GM08714 (cell line): ENCODE results near the gene APOA1.

ENCODE experiments used
- H3K4me3 ChIP-seq: fragments of 200-500 bp; sonication (Bioruptor generic); 2 replicates; pipeline ENCODE4 v1.5.1; 2014; ENCODE audit warnings: mild to moderate bottlenecking, low read length, inconsistent platforms
- ZNF274 ChIP-seq: IDR thresholded peaks from 2 replicates; pipeline ENCODE4 v1.6.1; 2012; ENCODE audit warnings: mild to moderate bottlenecking, low read depth, low read length

The APOA1 gene

GRCh38 chr11:116865696-116866095, 28.3 kb upstream of the APOA1 start:
- H3K4me3 ChIP-seq, result no peak overlapping the region
- TF ChIP-seq ZNF274, result no peak

- no peak for TF ChIP-seq ZNF274
- H3K4me3 ChIP-seq, result no peak overlapping the region
Observed at GRCh38 chr11:116864531-116864930, 27.1 kb upstream of the APOA1 start.

GRCh38 chr11:116862951-116863350, 25.5 kb upstream of the APOA1 start:
- no peak overlapping the region for H3K4me3 ChIP-seq
- TF ChIP-seq ZNF274, result no peak

GRCh38 chr11:116862185-116862584, 24.8 kb upstream of the APOA1 start:
- no peak overlapping the region for H3K4me3 ChIP-seq
- no peak for TF ChIP-seq ZNF274

- TF ChIP-seq ZNF274, result no peak
- H3K4me3 ChIP-seq, result no peak overlapping the region
Observed at GRCh38 chr11:116861539-116861938, 24.1 kb upstream of the APOA1 start.

GRCh38 chr11:116860303-116860702, 22.9 kb upstream of the APOA1 start:
- H3K4me3 ChIP-seq, result no peak overlapping the region
- no peak for TF ChIP-seq ZNF274

- H3K4me3 ChIP-seq, result no peak overlapping the region
- no peak for TF ChIP-seq ZNF274
Observed at GRCh38 chr11:116859175-116859574, 21.8 kb upstream of the APOA1 start.

- no peak overlapping the region for H3K4me3 ChIP-seq
- TF ChIP-seq ZNF274, result no peak
Observed at GRCh38 chr11:116857936-116858335, 20.5 kb upstream of the APOA1 start.

- no peak overlapping the region for H3K4me3 ChIP-seq
- no peak for TF ChIP-seq ZNF274
Observed at GRCh38 chr11:116857316-116857715, 19.9 kb upstream of the APOA1 start.

GRCh38 chr11:116856423-116856822, 19.0 kb upstream of the APOA1 start:
- TF ChIP-seq ZNF274, result no peak
- no peak overlapping the region for H3K4me3 ChIP-seq

- TF ChIP-seq ZNF274, result no peak
- H3K4me3 ChIP-seq, result no peak overlapping the region
Observed at GRCh38 chr11:116855413-116855812, 18.0 kb upstream of the APOA1 start.

GRCh38 chr11:116853461-116854073, 16.1 kb upstream of the APOA1 start:
- no peak for TF ChIP-seq ZNF274
- H3K4me3 ChIP-seq, result peak overlapping the region; percentile 60; the same call in 1 of the 2 replicates

- H3K4me3 ChIP-seq, result peak overlapping the region; percentile 60; the same call in 1 of the 2 replicates
- no peak for TF ChIP-seq ZNF274
Observed at GRCh38 chr11:116852261-116853031, 15.0 kb upstream of the APOA1 start.

- no peak for TF ChIP-seq ZNF274
- no peak overlapping the region for H3K4me3 ChIP-seq
Observed at GRCh38 chr11:116851626-116852025, 14.2 kb upstream of the APOA1 start.

GRCh38 chr11:116849486-116849885, 12.1 kb upstream of the APOA1 start:
- TF ChIP-seq ZNF274, result no peak
- no peak overlapping the region for H3K4me3 ChIP-seq

GRCh38 chr11:116849060-116849459, 11.6 kb upstream of the APOA1 start:
- TF ChIP-seq ZNF274, result no peak

GRCh38 chr11:116847612-116848011, 10.2 kb upstream of the APOA1 start:
- no peak overlapping the region for H3K4me3 ChIP-seq
- no peak for TF ChIP-seq ZNF274

More at GRCh38 chr11:116849060-116849459, 11.6 kb upstream of the APOA1 start:
- no peak overlapping the region for H3K4me3 ChIP-seq
